ENCODE results near the gene SUPT5H. TPM values are rescaled to one million over a fixed set of nuclear protein-coding genes. Genes with fewer than 3 reads are reported as not detected.

The SUPT5H gene
- total and polyA plus RNA-seq, 2 of the 8 experiments (the other 6 are each of a cell fraction or from before 2014, with no cell fraction given) = 77.8 to 111 TPM

- TF ChIP-seq CHD7 (IDR thresholded peaks at IDR 0.05; ENCODE audit: insufficient replicate concordance, low read length) (no peak), TCF12 (IDR thresholded peaks at IDR 0.05; ENCODE audit: low read depth, low read length) (no peak), USF2 (IDR thresholded peaks at IDR 0.05; ENCODE audit: low read length) (peak; percentile 27; the same call in 1 of the 2 replicates)
Observed at GRCh38 chr19:39430675-39431593, 14.4 kb upstream of the SUPT5H start (continued).

All from H1 (cell line).